HFFc6 (cell line): ENCODE data around the gene CDH23. TPM values are rescaled to one million over a fixed set of nuclear protein-coding genes. Genes with fewer than 3 reads are reported as not detected.

Experiments
- DNase-seq: peaks from one replicate; pipeline ENCODE4 v3.0.0-alpha.2; 2018
- H3K27ac Mint-ChIP-seq: 2 replicates; pipeline ENCODE4 v1.8.0; 2020; ENCODE audit warnings: mild to moderate bottlenecking, mixed read lengths
- H3K27me3 Mint-ChIP-seq: 2 replicates; pipeline ENCODE4 v1.8.0; 2021; ENCODE audit warnings: mild to moderate bottlenecking, moderate library complexity, mixed read lengths; ENCODE audit not compliant: insufficient read depth
- H3K36me3 Mint-ChIP-seq: 2 replicates; pipeline ENCODE4 v1.8.0; 2021; ENCODE audit warnings: low read depth, mixed read lengths
- H3K4me1 Mint-ChIP-seq: 2 replicates; pipeline ENCODE4 v1.8.0; 2020; ENCODE audit warnings: low read depth, mixed read lengths
- H3K4me3 Mint-ChIP-seq: 2 replicates; pipeline ENCODE4 v1.8.0; 2020; ENCODE audit warnings: mild to moderate bottlenecking, moderate library complexity, mixed read lengths
- H3K9me3 Mint-ChIP-seq: 2 replicates; pipeline ENCODE4 v1.8.0; 2020; ENCODE audit warnings: mild to moderate bottlenecking, mixed read lengths
- CTCF ChIP-seq: fragments of 200-600 bp; sonication (generic); IDR thresholded peaks from 2 replicates; pipeline ENCODE4 v1.5.0; 2021; ENCODE audit warnings: antibody characterized with exemption, mild to moderate bottlenecking
- total RNA-seq, 6 experiments: library from RNA; stranded (reverse); fragmentation: NEBNext Ultra II Directional; extraction: Animal tissue kit (Norgen Biotek cat#: 25700); gene quantifications; 2 replicates in 1 of 6; 3 replicates in 5 of 6; pipeline ENCODE4 v1.2.3, GENCODE V29; 2021

CDH23 gene
- total RNA-seq, 6 experiments from 2014 or later = 0.02 to 0.11 (median 0.04) TPM; not detected in 2

GRCh38 chr10:71753091-71753959 lies 356.6 kb downstream of the CDH23 start:
- H3K27ac Mint-ChIP-seq = no peak overlapping the region
- peaks cover 3% of the 10 kb centered on the region for H3K27me3 Mint-ChIP-seq
- peak; percentile 24; the same call in 1 of the 2 replicates for TF ChIP-seq CTCF
- H3K9me3 Mint-ChIP-seq = no peaks in the 10 kb centered on the region
- no peak for DNase-seq
- peaks cover 15% of the 10 kb centered on the region for H3K4me1 Mint-ChIP-seq
- no peak overlapping the region for H3K4me3 Mint-ChIP-seq
- H3K36me3 Mint-ChIP-seq = peaks cover 4% of the 10 kb centered on the region; the same call in 1 of the 2 replicates

DNA sequence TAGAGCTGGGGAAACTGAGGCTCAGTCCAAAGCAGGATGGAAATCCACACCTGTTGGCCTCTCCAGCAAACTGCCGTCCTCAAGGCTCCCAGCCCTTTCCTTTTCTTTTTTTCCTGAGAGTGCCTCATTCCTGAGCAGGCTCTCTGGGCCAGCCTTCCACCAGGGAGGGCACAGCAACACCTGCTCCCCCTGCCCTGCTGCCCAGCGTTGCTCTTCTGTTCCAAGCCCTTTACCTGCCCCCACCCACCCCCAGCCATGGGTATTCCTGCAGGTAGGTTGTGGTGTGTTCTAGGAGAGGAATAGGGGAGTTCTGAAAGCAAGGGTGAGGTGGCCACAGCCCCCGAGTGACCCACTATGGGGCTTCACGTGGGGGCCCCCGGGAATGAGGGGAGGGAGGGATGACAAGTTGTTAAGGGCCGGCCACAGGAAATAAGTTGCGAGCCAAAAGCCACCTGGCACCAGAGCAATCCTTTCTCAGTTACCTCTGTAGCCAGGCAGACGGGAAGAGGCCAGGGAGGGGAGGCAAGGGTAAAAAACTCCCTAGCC lies 357.3 kb downstream of the CDH23 start:
- Mint-ChIP-seq H3K27ac (no peak overlapping the region), H3K4me3 (no peak overlapping the region), H3K9me3 (no peaks in the 10 kb centered on the region), H3K4me1 (peaks cover 11% of the 10 kb centered on the region), H3K36me3 (peaks cover 4% of the 10 kb centered on the region; the same call in 1 of the 2 replicates), H3K27me3 (peaks cover 3% of the 10 kb centered on the region)
- TF ChIP-seq CTCF = no peak
- DNase-seq = no peak

- Mint-ChIP-seq H3K9me3 (peaks cover 3% of the 10 kb centered on the region; the same call in 1 of the 2 replicates), H3K27ac (no peak overlapping the region)
These were observed 357.8 kb downstream of the CDH23 start for GRCh38 chr10:71754562-71754961.

GRCh38 chr10:71755179-71755879 lies 358.6 kb downstream of the CDH23 start:
- TF ChIP-seq CTCF = no peak
- Mint-ChIP-seq H3K27me3 (peaks cover 3% of the 10 kb centered on the region), H3K36me3 (peaks cover 6% of the 10 kb centered on the region; the same call in 1 of the 2 replicates), H3K27ac (no peak overlapping the region), H3K4me3 (no peak overlapping the region), H3K4me1 (peaks cover 20% of the 10 kb centered on the region), H3K9me3 (peaks cover 4% of the 10 kb centered on the region; the same call in 1 of the 2 replicates)
- no peak for DNase-seq

More at GRCh38 chr10:71754562-71754961, 357.8 kb downstream of the CDH23 start:
- Mint-ChIP-seq H3K27me3 (peaks cover 3% of the 10 kb centered on the region), H3K4me3 (no peak overlapping the region), H3K36me3 (peaks cover 4% of the 10 kb centered on the region; the same call in 1 of the 2 replicates), H3K4me1 (peaks cover 16% of the 10 kb centered on the region)
- no peak for DNase-seq
- TF ChIP-seq CTCF = no peak

- no peak for TF ChIP-seq CTCF
- peaks cover 32% of the 10 kb centered on the region for H3K4me1 Mint-ChIP-seq
- H3K9me3 Mint-ChIP-seq = peaks cover 4% of the 10 kb centered on the region; the same call in 1 of the 2 replicates
- peaks cover 4% of the 10 kb centered on the region for H3K27me3 Mint-ChIP-seq
- H3K4me3 Mint-ChIP-seq = no peak overlapping the region
- H3K27ac Mint-ChIP-seq = no peak overlapping the region; the same call in 1 of the 2 replicates
- DNase-seq = no peak
- peaks cover 8% of the 10 kb centered on the region; the same call in 1 of the 2 replicates for H3K36me3 Mint-ChIP-seq
These were observed 359.8 kb downstream of the CDH23 start for GRCh38 chr10:71756311-71757191.
